GM13976 (cell line): ENCODE data around the gene COX17.
A peak's percentile ranks its signal among the peaks of the same experiment; 100 is the strongest.
"Not testable (repeated sequence)": the region's sequence is repeated elsewhere in the genome, so short reads cannot be mapped to it uniquely, and the experiment has no call there.

Experiments used
- DNase-seq: peaks from one replicate; pipeline ENCODE4 v3.0.0; 2012; ENCODE audit warnings: low spot score
- CTCF ChIP-seq: IDR thresholded peaks from 2 replicates; pipeline ENCODE4 v1.5.1; 2012; ENCODE audit warnings: borderline replicate concordance, mild to moderate bottlenecking; ENCODE audit not compliant: insufficient read depth; ENCODE audit errors: extremely low read depth, missing control alignments, control extremely low read depth
- in situ Hi-C: fragments of 300-500 bp; cut with MboI; formaldehyde crosslinking; loops from one replicate; pipeline ENCODE4 v1.12.0; 2022; ENCODE audit warnings: low sequenced_read_pairs, mixed read lengths, inconsistent platforms; ENCODE audit not compliant: unreplicated experiment

The COX17 gene

GRCh38 chr3:119695480-119695879 lies 18.3 kb upstream of the COX17 start:
- DNase-seq, result no peak
- no peak for TF ChIP-seq CTCF
- in situ Hi-C loops, result loop anchor here (25.0 kb wide), 1 partner anchor 408 kb away; the partner anchor contains the start of gene ARHGAP31

- no peak for DNase-seq
- in situ Hi-C loops, result loop anchor here (25.0 kb wide), 1 partner anchor 403 kb away; the partner anchor contains the start of gene ARHGAP31
- no peak for TF ChIP-seq CTCF
Measured at GRCh38 chr3:119690043-119690656, 12.9 kb upstream of the COX17 start.

- in situ Hi-C loops, result loop anchor here (10.0 to 25.0 kb wide), 3 partner anchors 119 to 799 kb away; partner anchors contain the start of gene ARHGAP31
- TF ChIP-seq CTCF, result no peak
- no peak for DNase-seq
Measured at GRCh38 chr3:119683421-119683820, 6.2 kb upstream of the COX17 start.

GRCh38 chr3:119681279-119681678 lies 4.1 kb upstream of the COX17 start:
- DNase-seq, result peak; percentile 36
- TF ChIP-seq CTCF, result peak; percentile 42
- in situ Hi-C loops, result loop anchor here (10.0 to 25.0 kb wide), 3 partner anchors 116 to 796 kb away; partner anchors contain the start of gene ARHGAP31

- TF ChIP-seq CTCF, result no peak
- in situ Hi-C loops, result loop anchor here (10.0 to 25.0 kb wide), 3 partner anchors 115 to 795 kb away; partner anchors contain the start of gene ARHGAP31
- DNase-seq, result no peak
Measured at GRCh38 chr3:119679874-119680273, 2.7 kb upstream of the COX17 start.

GRCh38 chr3:119678209-119678608 lies 1.0 kb upstream of the COX17 start:
- not testable (repeated sequence) for DNase-seq
- in situ Hi-C loops, result loop anchor here (25.0 kb wide), 1 partner anchor 391 kb away; the partner anchor contains the start of gene ARHGAP31

- in situ Hi-C loops, result loop anchor here (25.0 kb wide), 1 partner anchor 390 kb away; the partner anchor contains the start of gene ARHGAP31
- TF ChIP-seq CTCF, result no peak
Measured at GRCh38 chr3:119677641-119677934, 382 bp upstream of the COX17 start.

More at GRCh38 chr3:119677641-119677934, 382 bp upstream of the COX17 start:
- no peak for DNase-seq
